ENCODE results near the gene CPEB4. TPM values are rescaled to one million over a fixed set of nuclear protein-coding genes. Genes with fewer than 3 reads are reported as not detected.

CPEB4 gene
- total RNA-seq, 2 experiments from 2014 or later = 17.3 to 19.5 TPM

DNA sequence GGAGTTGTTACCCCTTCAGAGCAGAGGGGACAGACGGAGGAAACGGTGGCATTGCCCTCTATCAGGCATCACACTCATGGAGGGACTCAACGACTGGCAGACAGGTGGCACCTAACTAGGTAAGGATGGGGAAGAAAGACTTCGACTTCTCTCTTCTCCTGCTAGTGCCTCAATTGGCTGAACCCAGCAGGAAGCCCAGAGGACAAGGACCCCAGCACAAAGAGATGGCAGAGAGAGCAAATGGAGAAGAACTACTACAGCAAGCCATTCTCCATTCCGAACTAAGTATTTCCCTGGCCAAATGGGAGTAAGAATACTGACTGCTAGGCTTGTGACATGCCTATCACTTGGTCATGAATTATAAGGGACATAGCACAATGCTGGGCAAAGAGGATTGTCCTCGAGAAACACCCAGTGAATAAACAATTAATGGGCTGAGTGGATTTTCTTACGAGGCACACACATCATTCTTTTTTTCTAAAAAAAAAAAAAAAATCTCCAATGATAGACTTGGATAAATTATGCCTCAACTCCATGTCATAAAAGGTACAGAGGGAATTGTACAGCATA lies 35.3 kb upstream of the CPEB4 start:
- H3K27ac Mint-ChIP-seq = no peak overlapping the region
- POLR2A ChIA-PET = no interaction called here
- CTCF ChIA-PET = no interaction called here
- peaks cover 3% of the 10 kb centered on the region for H3K9me3 Mint-ChIP-seq
- H3K4me1 Mint-ChIP-seq = peaks cover 10% of the 10 kb centered on the region
- no peak for DNase-seq
- H3K4me3 Mint-ChIP-seq = no peak overlapping the region
- H3K36me3 Mint-ChIP-seq (ENCODE audit: low read depth) = no peaks in the 10 kb centered on the region
- H3K27me3 Mint-ChIP-seq = no peaks in the 10 kb centered on the region

DNA sequence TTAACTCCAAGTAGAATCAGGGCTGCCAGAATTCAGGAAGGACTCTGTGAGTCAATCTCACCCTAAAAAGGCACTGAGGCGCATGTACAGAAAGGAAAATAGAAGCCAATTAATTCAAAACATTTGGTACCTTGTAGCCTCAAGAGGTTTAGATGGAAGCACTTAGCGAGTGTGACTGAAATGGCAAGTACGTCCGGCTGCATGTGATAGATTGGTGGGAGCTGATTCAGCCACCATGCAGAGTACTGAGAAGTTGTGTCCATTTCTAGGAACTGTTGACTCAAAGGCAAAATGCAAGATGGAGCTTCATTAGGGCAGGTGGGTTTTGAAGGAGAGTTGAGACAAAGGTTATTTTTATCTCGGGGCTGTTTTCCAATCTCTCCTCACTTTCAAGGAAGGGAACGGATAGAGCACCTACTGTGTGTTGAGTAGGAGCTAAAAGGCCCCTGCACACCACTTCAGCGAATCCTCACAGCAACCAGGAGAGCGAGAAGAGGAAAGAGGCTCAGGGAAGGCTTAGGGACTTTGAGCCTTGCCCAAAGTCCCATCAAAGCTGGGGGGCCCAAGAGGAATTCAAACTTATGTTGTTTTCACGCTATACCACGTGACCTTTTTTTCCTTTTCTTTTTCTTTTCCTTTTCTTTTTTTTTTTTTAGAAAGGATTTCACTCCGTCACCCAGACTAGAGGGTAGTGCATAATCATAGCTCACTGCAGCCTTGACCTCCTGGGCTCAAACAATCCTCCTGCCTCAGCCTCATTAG lies 34.6 kb upstream of the CPEB4 start:
- ChIA-PET CTCF (no interaction called here), POLR2A (no interaction called here)
- no peak overlapping the region for H3K27ac Mint-ChIP-seq
- no peaks in the 10 kb centered on the region for H3K9me3 Mint-ChIP-seq
- peaks cover 10% of the 10 kb centered on the region for H3K4me1 Mint-ChIP-seq
- DNase-seq = peak; percentile 20
- no peaks in the 10 kb centered on the region for H3K36me3 Mint-ChIP-seq (ENCODE audit: low read depth)
- no peaks in the 10 kb centered on the region for H3K27me3 Mint-ChIP-seq
- H3K4me3 Mint-ChIP-seq = no peak overlapping the region

DNA sequence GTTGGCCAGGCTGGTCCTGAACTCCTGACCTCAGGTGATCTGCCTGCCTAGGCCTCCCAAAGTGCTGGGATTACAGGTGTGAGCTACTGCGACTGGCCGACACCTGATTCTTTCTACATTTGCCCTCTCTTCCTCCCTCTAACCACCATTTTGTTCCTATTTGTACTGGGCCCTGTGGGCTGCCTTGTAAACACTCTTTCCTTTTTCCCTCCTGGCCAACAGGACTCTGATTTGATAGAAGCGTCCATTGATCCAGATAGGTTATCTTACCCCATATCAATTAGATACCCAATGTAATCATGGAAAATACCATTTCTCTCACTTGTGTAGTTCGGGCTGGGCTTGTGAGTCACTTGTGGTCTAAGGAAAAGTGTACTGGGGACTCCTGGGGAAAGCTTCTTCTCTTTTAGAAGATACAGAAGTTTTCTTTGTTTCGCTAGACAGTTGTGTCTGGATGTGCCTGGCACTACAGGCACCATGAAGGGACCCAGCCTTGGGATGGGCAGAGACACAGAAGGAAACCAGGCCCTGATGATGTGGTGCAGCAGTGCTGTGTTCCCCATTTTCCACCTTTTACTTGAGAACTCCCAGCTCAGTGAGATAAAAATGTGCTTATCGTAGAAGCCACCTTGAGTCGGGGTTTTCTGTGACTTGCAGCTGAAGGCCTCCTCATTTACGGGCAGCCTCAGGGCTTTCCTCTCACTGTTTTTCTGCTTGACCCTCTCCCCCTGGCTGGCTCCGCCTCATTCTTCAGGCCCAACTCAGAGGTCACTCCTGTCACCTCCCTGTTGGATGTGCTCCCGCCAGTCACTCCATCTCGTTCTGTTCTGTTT lies 32.8 kb upstream of the CPEB4 start:
- no peak overlapping the region for H3K4me3 Mint-ChIP-seq
- ChIA-PET CTCF (no interaction called here), POLR2A (no interaction called here)
- DNase-seq = no peak
- H3K36me3 Mint-ChIP-seq (ENCODE audit: low read depth) = no peaks in the 10 kb centered on the region
- no peaks in the 10 kb centered on the region for H3K27me3 Mint-ChIP-seq
- peaks cover 10% of the 10 kb centered on the region for H3K4me1 Mint-ChIP-seq
- H3K9me3 Mint-ChIP-seq = no peaks in the 10 kb centered on the region
- no peak overlapping the region for H3K27ac Mint-ChIP-seq

DNA sequence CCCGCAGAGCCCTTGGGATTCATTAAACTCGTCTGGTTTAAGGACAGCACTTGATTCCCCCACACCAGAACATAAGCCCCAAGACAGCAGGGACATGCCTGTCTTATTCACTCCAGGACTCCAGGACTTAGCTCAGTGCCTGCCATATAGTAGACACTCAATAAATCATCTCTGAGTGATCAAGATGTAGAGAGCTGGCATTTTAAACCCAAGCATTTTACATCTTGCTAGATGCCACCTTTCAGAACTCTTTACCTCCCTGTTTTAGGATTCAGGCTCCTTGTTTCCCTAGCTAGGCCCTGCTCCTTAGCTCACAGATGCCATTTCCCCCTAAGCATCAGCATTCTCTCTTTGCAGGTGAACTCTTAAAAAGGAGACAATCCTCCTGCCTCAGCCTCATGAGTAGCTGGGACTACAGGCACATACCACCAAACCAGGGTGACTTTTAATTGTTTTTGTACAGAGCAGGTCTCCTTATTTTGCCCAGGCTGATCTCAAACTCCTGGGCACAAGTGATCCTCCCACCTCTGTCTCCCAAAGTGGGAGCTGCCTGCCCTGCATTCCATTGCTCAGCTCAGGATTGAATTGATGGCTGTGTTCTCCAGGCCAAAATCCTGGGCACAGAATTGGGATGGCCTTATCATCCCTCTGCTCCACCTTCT lies 32.0 kb upstream of the CPEB4 start:
- H3K27ac Mint-ChIP-seq = no peak overlapping the region
- H3K4me3 Mint-ChIP-seq = no peak overlapping the region
- peaks cover 10% of the 10 kb centered on the region for H3K4me1 Mint-ChIP-seq
- H3K9me3 Mint-ChIP-seq = no peaks in the 10 kb centered on the region
- H3K36me3 Mint-ChIP-seq (ENCODE audit: low read depth) = no peaks in the 10 kb centered on the region
- no peak for DNase-seq
- POLR2A ChIA-PET = no interaction called here
- CTCF ChIA-PET = no interaction called here
- no peaks in the 10 kb centered on the region for H3K27me3 Mint-ChIP-seq

DNA sequence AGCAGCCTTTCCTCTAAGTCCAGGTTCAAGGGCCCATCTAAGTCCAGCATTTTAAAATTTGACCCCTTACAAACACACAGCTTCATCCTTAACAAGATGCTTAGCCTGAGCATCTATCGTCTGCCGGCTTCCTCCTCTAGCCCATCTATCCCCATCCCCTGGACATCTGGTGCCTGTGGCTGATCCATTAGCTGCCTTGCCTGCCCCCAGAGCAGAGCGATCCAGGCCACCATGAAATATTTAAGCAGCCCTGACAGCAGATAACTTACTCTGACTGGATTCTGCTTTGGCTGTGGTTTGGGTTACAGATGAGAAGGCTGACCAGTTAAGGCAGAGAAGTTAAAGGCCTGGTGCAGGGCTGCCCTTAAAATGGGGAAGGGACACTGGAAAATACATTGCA lies 30.9 kb upstream of the CPEB4 start:
- no peak for DNase-seq
- no peaks in the 10 kb centered on the region for H3K27me3 Mint-ChIP-seq
- ChIA-PET CTCF (interaction anchor here (0.5 kb wide), 1 partner anchor 846 kb away, joined by 4 read pairs; no protein-coding TSS in a partner anchor), POLR2A (interaction anchor here (1.0 kb wide), 1 partner anchor 31 kb away, joined by 4 read pairs; the partner anchor contains the start of gene CPEB4)
- no peaks in the 10 kb centered on the region for H3K9me3 Mint-ChIP-seq
- no peak overlapping the region for H3K27ac Mint-ChIP-seq
- no peak overlapping the region for H3K4me3 Mint-ChIP-seq
- H3K4me1 Mint-ChIP-seq = peaks cover 10% of the 10 kb centered on the region
- no peaks in the 10 kb centered on the region for H3K36me3 Mint-ChIP-seq (ENCODE audit: low read depth)

DNA sequence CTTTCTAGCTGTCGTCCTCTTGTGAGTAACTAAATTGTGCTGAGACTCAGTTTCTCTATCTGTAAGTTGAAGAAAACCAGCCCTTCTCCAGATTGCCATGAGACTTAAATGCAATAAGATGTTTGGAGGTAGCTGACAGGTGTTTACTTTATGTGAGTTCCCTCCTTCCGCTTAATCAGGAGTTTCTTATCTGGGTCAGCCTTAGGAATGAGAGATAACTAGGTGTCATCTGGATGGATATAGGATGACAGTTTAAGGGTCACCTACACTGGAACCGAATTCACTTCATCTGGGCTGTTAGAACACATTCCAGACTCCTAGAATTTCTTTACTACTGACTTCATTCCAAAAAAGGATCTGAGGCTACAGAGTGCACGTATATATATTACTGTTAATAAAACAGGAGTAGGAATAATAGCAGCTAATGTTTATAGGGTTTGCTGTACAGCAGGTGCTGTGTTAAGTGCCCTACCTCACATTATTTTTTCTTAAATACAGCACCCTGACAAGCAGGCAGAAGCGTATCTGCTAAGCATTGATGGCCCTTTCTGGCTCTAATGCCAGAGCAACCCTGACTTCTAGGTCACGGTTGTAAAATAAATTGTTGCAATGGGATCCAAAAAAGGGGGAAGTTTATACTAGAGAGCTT lies 30.0 kb upstream of the CPEB4 start:
- Mint-ChIP-seq H3K27me3 (no peaks in the 10 kb centered on the region), H3K4me1 (peaks cover 10% of the 10 kb centered on the region), H3K27ac (no peak overlapping the region), H3K36me3 (ENCODE audit: low read depth) (no peaks in the 10 kb centered on the region), H3K4me3 (no peak overlapping the region), H3K9me3 (no peaks in the 10 kb centered on the region)
- ChIA-PET CTCF (interaction anchor here (0.7 to 1.4 kb wide), 3 partner anchors 10 to 242 kb away, joined by 3 read pairs; no protein-coding TSS in a partner anchor), POLR2A (interaction anchor here (1.0 kb wide), 1 partner anchor 30 kb away, joined by 4 read pairs; the partner anchor contains the start of gene CPEB4)
- DNase-seq = no peak

DNA sequence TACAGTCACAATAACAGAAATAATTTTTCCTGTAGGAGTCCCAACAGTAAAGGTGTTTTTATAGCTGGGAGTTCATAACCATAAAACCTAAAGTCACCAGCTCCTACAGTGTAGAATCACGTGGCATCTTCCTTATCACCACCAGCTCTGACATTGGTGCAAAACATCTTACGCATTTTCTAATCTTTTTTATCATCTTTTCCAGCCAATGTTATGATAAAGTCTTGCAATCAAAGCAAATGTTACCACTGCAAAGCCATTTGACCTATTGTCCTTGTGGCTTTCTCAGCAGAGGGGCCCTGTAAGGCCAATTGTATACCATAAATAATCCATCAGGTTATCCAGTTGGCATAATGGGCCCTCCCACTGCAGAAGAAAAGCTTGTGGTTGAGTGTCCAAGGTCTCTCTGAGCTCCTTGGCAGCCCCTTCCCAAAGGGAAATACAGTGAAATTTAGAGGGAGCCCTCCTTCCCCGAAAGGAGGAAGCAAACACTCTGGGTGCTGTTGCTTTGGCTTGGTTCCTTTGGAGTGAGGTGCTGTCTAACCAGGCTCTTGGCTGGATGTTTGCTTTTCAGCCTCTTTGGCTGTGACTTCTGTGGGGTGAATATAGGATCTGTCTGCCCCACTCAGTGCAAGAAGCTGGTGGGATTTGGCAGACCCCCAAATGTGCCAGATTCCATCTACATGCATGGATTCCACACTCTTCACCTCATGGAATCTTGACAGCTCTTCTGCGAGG lies 29.3 kb upstream of the CPEB4 start:
- H3K9me3 Mint-ChIP-seq = no peaks in the 10 kb centered on the region
- H3K27ac Mint-ChIP-seq = no peak overlapping the region
- no peak for DNase-seq
- ChIA-PET CTCF (interaction anchor here (0.7 to 1.4 kb wide), 3 partner anchors 10 to 243 kb away, joined by 3 read pairs; no protein-coding TSS in a partner anchor), POLR2A (interaction anchor here (1.2 kb wide), 1 partner anchor 27 kb away, joined by 3 read pairs; no protein-coding TSS in a partner anchor)
- H3K4me1 Mint-ChIP-seq = peaks cover 5% of the 10 kb centered on the region
- no peak overlapping the region for H3K4me3 Mint-ChIP-seq
- H3K27me3 Mint-ChIP-seq = no peaks in the 10 kb centered on the region
- H3K36me3 Mint-ChIP-seq (ENCODE audit: low read depth) = no peaks in the 10 kb centered on the region

DNA sequence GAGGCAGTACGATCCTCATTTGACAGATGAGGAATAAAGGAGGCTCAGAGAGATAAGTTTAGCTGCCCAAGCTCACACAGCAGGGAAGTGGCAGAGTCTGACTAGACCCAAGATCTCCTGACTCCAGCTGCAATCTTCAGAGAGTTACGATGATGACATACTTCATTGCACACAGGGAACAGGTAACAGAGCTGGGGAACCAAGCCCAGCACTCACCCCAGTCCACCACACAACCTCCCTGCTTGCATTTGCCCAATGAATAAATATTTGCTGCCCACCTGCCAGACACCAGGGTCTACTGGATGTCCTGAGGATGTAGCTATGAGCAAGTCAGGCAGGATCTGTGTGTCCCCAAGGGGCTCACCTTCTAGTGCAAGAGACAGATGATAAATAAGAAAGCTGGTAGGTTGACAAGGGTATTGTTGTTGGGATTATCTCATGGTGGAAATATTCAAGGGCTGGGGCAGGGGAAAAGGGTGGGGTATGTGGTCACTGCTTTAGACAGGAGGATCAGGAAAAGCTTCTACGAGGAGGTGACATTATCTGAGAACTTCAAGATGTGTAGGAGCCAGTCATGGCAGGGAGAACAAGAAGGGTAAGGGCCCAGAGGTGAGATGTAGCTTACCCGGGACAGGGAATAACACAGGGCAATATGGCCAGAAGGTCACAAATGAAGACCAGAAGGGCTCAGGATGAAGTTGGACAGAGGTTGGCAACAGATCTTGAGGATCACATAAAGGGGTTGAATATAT lies 28.6 kb upstream of the CPEB4 start:
- H3K4me1 Mint-ChIP-seq = no peaks in the 10 kb centered on the region
- no peak overlapping the region for H3K4me3 Mint-ChIP-seq
- CTCF ChIA-PET = interaction anchor here (1.4 kb wide), 1 partner anchor 9 kb away, joined by 3 read pairs; no protein-coding TSS in a partner anchor
- H3K36me3 Mint-ChIP-seq (ENCODE audit: low read depth) = no peaks in the 10 kb centered on the region
- H3K27ac Mint-ChIP-seq = no peak overlapping the region
- POLR2A ChIA-PET = interaction anchor here (1.2 kb wide), 1 partner anchor 26 kb away, joined by 3 read pairs; no protein-coding TSS in a partner anchor
- no peak for DNase-seq
- no peaks in the 10 kb centered on the region for H3K27me3 Mint-ChIP-seq
- no peaks in the 10 kb centered on the region for H3K9me3 Mint-ChIP-seq

DNA sequence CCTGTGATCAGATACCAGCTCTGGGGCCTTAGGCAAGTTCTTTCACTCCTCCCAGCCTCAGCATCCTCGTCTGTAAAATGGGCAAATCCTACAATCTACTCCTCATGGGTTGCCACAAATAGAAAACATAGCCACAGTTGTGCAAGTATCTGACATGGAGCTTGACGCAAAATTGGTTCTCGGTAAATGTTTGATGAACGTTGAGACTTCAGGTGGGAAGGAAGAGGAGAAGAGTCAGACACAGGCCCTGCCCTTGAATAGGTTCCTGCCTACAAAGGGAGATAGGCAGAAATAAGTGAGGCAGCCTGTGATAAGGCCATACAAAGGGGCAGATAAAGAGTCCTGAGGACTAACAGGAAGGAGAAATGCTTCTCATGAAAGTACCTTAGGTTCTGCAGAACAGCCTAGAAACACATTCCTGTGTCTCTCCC lies 26.1 kb upstream of the CPEB4 start:
- ChIA-PET CTCF (no interaction called here), POLR2A (no interaction called here)
- H3K4me3 Mint-ChIP-seq = no peak overlapping the region
- no peak overlapping the region for H3K27ac Mint-ChIP-seq
- no peaks in the 10 kb centered on the region for H3K36me3 Mint-ChIP-seq (ENCODE audit: low read depth)
- H3K4me1 Mint-ChIP-seq = no peaks in the 10 kb centered on the region
- no peaks in the 10 kb centered on the region for H3K9me3 Mint-ChIP-seq
- no peak for DNase-seq
- no peaks in the 10 kb centered on the region for H3K27me3 Mint-ChIP-seq

DNA sequence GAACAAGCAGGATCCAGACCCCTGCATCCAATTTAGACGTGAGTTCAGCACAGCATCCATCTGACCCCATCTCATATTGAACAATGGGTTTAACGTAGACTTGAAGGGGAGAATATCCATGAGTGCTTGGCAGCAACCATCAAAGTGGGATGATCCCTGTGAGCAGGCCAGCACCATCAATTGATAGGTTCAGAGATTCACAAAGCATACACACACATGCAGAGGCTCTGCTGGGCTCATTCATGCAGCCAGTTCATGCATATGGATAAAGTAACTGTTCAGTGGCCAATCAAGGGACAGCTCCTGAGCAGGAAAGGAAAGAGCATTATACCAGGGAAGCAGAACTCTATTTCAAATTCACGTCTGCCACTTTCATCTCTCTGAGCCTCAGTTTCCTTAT lies 24.8 kb upstream of the CPEB4 start:
- Mint-ChIP-seq H3K27ac (no peak overlapping the region), H3K27me3 (peaks cover under 1% of the 10 kb centered on the region), H3K36me3 (ENCODE audit: low read depth) (no peaks in the 10 kb centered on the region), H3K4me1 (no peaks in the 10 kb centered on the region), H3K4me3 (no peak overlapping the region), H3K9me3 (no peaks in the 10 kb centered on the region)
- POLR2A ChIA-PET = no interaction called here
- CTCF ChIA-PET = no interaction called here
- no peak for DNase-seq

DNA sequence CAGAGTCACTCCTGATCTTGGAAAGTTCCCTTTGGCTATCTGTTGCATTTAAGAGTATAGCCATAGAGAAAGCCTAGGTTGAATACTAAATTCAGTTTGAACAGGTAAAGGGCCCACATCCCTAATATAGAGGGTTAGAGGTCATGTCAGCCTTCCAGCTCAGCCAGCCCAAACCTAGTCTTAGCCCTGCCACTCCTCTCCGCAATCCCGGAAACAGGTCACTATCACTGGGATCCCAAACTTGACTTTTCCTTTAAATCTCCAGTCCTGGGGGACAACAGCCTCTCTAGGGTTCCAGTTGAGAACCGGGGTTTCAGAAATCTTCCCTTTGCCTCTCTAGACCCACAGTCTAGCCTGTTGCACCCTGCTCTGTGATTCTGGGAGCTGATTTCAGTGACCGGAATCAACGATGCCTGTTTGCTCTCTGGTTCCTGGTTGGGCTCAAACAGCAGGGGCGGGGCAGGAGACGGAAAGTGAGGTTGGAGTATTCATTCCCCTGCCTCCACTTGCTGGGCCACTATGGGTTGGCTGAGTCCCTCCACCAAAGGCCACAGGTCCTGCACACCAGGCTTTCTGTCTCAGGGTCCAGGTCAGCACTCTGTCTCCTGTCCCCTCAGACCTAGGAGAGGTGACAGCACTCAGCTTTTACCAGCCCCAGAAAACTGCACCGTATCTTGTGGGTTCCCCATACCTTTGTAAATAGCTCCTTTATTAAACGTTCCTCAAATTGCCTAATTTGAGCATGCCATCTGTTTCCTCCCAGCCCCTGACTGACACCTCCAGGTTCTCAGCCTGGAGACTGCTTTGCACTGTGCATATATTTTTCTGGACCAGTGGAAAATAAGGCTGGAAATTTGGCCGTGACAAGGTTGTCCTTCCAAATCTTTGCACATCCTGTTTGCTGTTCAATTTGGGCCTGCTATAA lies 23.8 kb upstream of the CPEB4 start:
- Mint-ChIP-seq H3K4me1 (no peaks in the 10 kb centered on the region), H3K36me3 (ENCODE audit: low read depth) (no peaks in the 10 kb centered on the region), H3K4me3 (no peak overlapping the region), H3K9me3 (no peaks in the 10 kb centered on the region), H3K27me3 (peaks cover 2% of the 10 kb centered on the region), H3K27ac (no peak overlapping the region)
- ChIA-PET POLR2A (no interaction called here), CTCF (no interaction called here)
- DNase-seq = no peak

All from activated CD4-positive, alpha-beta memory T cell treated with anti-CD3 and anti-CD28 coated beads, Interleukin-2, amount 10 ng/mL, durations not matched to agents 7 days and 5 days (primary cell).